B cell (primary cell): ENCODE measurements around the gene HES6. TPM values are rescaled to one million over a fixed set of nuclear protein-coding genes. Genes with fewer than 3 reads are reported as not detected.
A peak's percentile ranks its signal among the peaks of the same experiment; 100 is the strongest.

Experiments used
- ATAC-seq: fragments of 200-7000 bp; cut with Tn5 transposase; one replicate; pipeline ENCODE4 v1.10.0; 2021; ENCODE audit warnings: low read depth, mild to moderate bottlenecking, moderate number of reproducible peaks, moderate library complexity
- CTCF ChIA-PET: fragments of 350-600 bp; sonication (Branson Sonifier 250); formaldehyde crosslinking; loops from one replicate; lab custom pipeline; 2021; ENCODE audit warnings: antibody characterized with exemption, inconsistent platforms; lab: Charles Lee
- POLR2A ChIA-PET: fragments of 350-600 bp; sonication (Branson Sonifier 250); formaldehyde crosslinking; loops from one replicate; lab custom pipeline; 2021; ENCODE audit warnings: antibody characterized with exemption; lab: Charles Lee
- DNase-seq: peaks from one replicate; pipeline ENCODE4 v3.0.0; 2013
- H2AFZ ChIP-seq: 2 replicates; pipeline ENCODE4 v1.6.1; 2012; ENCODE audit warnings: mild to moderate bottlenecking, low read depth, low read length; ENCODE audit not compliant: insufficient read depth, poor library complexity, severe bottlenecking
- H3K27ac ChIP-seq, 2 donors: 1 replicate in 1 of 2; 2 replicates in 1 of 2; pipeline ENCODE4 v1.5.1; 2012 to 2013; ENCODE audit warnings: low read length in 2 of 2, mild to moderate bottlenecking in 2 of 2, moderate library complexity in 1 of 2
- H3K27me3 ChIP-seq, 4 experiments: fragments of 200-600 bp in 1 of 4; sonication (generic) in 1 of 4; replicated peaks in 1 of 4; 1 replicate in 2 of 4; 2 replicates in 2 of 4; pipeline versions ENCODE4 v1.6.1 to v1.7.0; 2013 to 2016; ENCODE audit warnings: low read length in 3 of 4, mild to moderate bottlenecking in 2 of 4, mixed read lengths in 1 of 4, moderate library complexity in 1 of 4; ENCODE audit not compliant: insufficient read depth in 4 of 4, control insufficient read depth in 3 of 4; ENCODE audit errors: control extremely low read depth in 1 of 4
- H3K36me3 ChIP-seq, 2 experiments: replicated peaks in 1 of 2; 1 replicate in 1 of 2; 2 replicates in 1 of 2; pipeline versions ENCODE4 v1.6.1 to v1.7.1; 2013; ENCODE audit warnings: low read length in 1 of 2; ENCODE audit not compliant: insufficient read depth in 2 of 2, control insufficient read depth in 1 of 2; ENCODE audit errors: control extremely low read depth in 1 of 2, extremely low read depth in 1 of 2
- H3K4me1 ChIP-seq, 2 donors: fragments of 200-600 bp in 1 of 2; sonication (generic) in 1 of 2; 1 replicate in 1 of 2; 2 replicates in 1 of 2; pipeline versions ENCODE4 v1.5.1 to v1.6.1; 2013 to 2017; ENCODE audit warnings: low read length in 2 of 2; ENCODE audit not compliant: control insufficient read depth in 2 of 2, insufficient read depth in 2 of 2
- H3K4me2 ChIP-seq: replicated peaks from 2 replicates; pipeline ENCODE3; 2012; ENCODE audit warnings: mild to moderate bottlenecking, low read depth, low read length; ENCODE audit not compliant: poor library complexity, severe bottlenecking
- H3K4me3 ChIP-seq, 5 experiments: fragments of 200-600 bp in 1 of 5; sonication (generic) in 1 of 5; 1 replicate in 3 of 5; 2 replicates in 2 of 5; pipeline versions ENCODE4 v1.5.1 to v1.7.0; 2011 to 2016; ENCODE audit warnings: low read length in 4 of 5, mild to moderate bottlenecking in 4 of 5, low read depth in 2 of 5, control low read depth in 1 of 5, moderate library complexity in 1 of 5; ENCODE audit not compliant: insufficient read depth in 1 of 5; ENCODE audit errors: control extremely low read depth in 1 of 5, extremely low read depth in 1 of 5
- H3K79me2 ChIP-seq: fragments of 200-600 bp; sonication (generic); one replicate; pipeline ENCODE4 v1.6.0; 2016; ENCODE audit warnings: low read length; ENCODE audit not compliant: control insufficient read depth, insufficient read depth
- H3K9ac ChIP-seq: fragments of 200-600 bp; sonication (generic); 2 replicates; pipeline ENCODE4 v1.6.1; 2017; ENCODE audit warnings: mild to moderate bottlenecking, low read length, moderate library complexity
- H3K9me3 ChIP-seq, 3 donors: one replicate each; pipeline versions ENCODE4 v1.6.1 to v1.7.1; 2013; ENCODE audit warnings: low read length in 2 of 3; ENCODE audit not compliant: control insufficient read depth in 2 of 3, insufficient read depth in 1 of 3; ENCODE audit errors: control extremely low read depth in 1 of 3
- H4K20me1 ChIP-seq: 2 replicates; pipeline ENCODE4 v1.6.0; 2012; ENCODE audit warnings: mild to moderate bottlenecking, low read length; ENCODE audit not compliant: insufficient read depth, control insufficient read depth, poor library complexity, severe bottlenecking
- H3K27ac Mint-ChIP-seq: one replicate; pipeline ENCODE4 v1.8.0; 2021; ENCODE audit warnings: mixed read lengths
- H3K27me3 Mint-ChIP-seq: one replicate; pipeline ENCODE4 v1.8.0; 2021; ENCODE audit warnings: mixed read lengths
- H3K4me1 Mint-ChIP-seq: one replicate; pipeline ENCODE4 v1.8.0; 2021; ENCODE audit warnings: mixed read lengths
- H3K4me3 Mint-ChIP-seq: one replicate; pipeline ENCODE4 v1.8.0; 2021; ENCODE audit warnings: mixed read lengths
- H3K9me3 Mint-ChIP-seq: one replicate; pipeline ENCODE4 v1.8.0; 2022; ENCODE audit warnings: mixed read lengths; ENCODE audit not compliant: insufficient read depth
- EZH2 ChIP-seq: IDR thresholded peaks from 2 replicates; pipeline ENCODE4 v1.6.1; 2012; ENCODE audit warnings: borderline replicate concordance, low read depth, mild to moderate bottlenecking, moderate library complexity, low read length; ENCODE audit not compliant: insufficient read depth, poor library complexity, severe bottlenecking
- WGBS: methylation state at CpG from one replicate; pipeline ENCODE4 v1.1.5; 2013; ENCODE audit warnings: missing lambda C conversion rate; ENCODE audit not compliant: insufficient coverage; 5-methylcytosine and 5-hydroxymethylcytosine counted together
- intact Hi-C: fragments of 100-400 bp; cut with micrococcal nuclease; formaldehyde crosslinking; loops from one replicate; pipeline ENCODE4 v1.10.0; 2022
- polyA plus RNA-seq: library from polyadenylated mRNA; depleted of rRNA; stranded (reverse); fragments of >200 nt; gene quantifications from 2 replicates; pipeline ENCODE4 v1.2.3, GENCODE V29; 2012
- total RNA-seq, 2 donors: library from RNA; stranded (reverse); fragments of 120-200 nt in 1 of 2; gene quantifications; 1 replicate in 1 of 2; 2 replicates in 1 of 2; pipeline versions ENCODE4 v1.2.3 to v1.2.4, GENCODE V29; 2013 to 2022
- TF ChIP-seq, protein P1 (sequence below): fragments of 200-600 bp; IDR thresholded peaks from one replicate; pipeline ENCODE4 v1.8.0; 2022; ENCODE audit warnings: antibody characterized with exemption, mild to moderate bottlenecking

The HES6 gene
- total and polyA plus RNA-seq, 2 donors (not counting 1 experiment from before 2014, with no cell fraction given): 6.5 to 14.3 TPM

GRCh38 chr2:238224356-238225035, 15.3 kb downstream of the HES6 start:
- POLR2A ChIA-PET: no interaction called here
- Histone ChIP-seq H3K4me3 (no peak overlapping the region), H3K27ac (no peak overlapping the region), H3K27me3 (no peaks in the 10 kb centered on the region), H3K79me2 (no peaks in the 10 kb centered on the region), H3K9me3 (peaks cover 0 to 6% (median 0%) of the 10 kb centered on the region in 3 donors), H4K20me1 (no peaks in the 10 kb centered on the region), H3K4me2 (no peak overlapping the region), H2AFZ (no peak overlapping the region), H3K9ac (no peak overlapping the region), H3K4me1 (no peaks in the 10 kb centered on the region), H3K36me3 (peaks cover 0 to 2% of the 10 kb centered on the region in 2 experiments)
- no peak overlapping the region for H3K27ac Mint-ChIP-seq
- TF ChIP-seq EZH2: no peak
- TF ChIP-seq, protein P1, sequence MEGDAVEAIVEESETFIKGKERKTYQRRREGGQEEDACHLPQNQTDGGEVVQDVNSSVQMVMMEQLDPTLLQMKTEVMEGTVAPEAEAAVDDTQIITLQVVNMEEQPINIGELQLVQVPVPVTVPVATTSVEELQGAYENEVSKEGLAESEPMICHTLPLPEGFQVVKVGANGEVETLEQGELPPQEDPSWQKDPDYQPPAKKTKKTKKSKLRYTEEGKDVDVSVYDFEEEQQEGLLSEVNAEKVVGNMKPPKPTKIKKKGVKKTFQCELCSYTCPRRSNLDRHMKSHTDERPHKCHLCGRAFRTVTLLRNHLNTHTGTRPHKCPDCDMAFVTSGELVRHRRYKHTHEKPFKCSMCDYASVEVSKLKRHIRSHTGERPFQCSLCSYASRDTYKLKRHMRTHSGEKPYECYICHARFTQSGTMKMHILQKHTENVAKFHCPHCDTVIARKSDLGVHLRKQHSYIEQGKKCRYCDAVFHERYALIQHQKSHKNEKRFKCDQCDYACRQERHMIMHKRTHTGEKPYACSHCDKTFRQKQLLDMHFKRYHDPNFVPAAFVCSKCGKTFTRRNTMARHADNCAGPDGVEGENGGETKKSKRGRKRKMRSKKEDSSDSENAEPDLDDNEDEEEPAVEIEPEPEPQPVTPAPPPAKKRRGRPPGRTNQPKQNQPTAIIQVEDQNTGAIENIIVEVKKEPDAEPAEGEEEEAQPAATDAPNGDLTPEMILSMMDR: no peak
- ATAC-seq (no peak), DNase-seq (no peak)
- H3K9me3 Mint-ChIP-seq: no peaks in the 10 kb centered on the region
- intact Hi-C loops: no loop called here
- CTCF ChIA-PET: no interaction called here
- H3K4me3 Mint-ChIP-seq: no peak overlapping the region
- H3K4me1 Mint-ChIP-seq: no peaks in the 10 kb centered on the region
- H3K27me3 Mint-ChIP-seq: peaks cover 6% of the 10 kb centered on the region
- 97% methylated on average over 27 of the region's 29 CpGs for WGBS

- no peaks in the 10 kb centered on the region for H4K20me1 ChIP-seq
- peaks cover under 1% of the 10 kb centered on the region for H3K27me3 Mint-ChIP-seq
- no peaks in the 10 kb centered on the region for H3K4me1 ChIP-seq
- POLR2A ChIA-PET: no interaction called here
- DNase-seq: no peak
- H3K79me2 ChIP-seq: no peaks in the 10 kb centered on the region
- H3K4me1 Mint-ChIP-seq: no peaks in the 10 kb centered on the region
- H3K36me3 ChIP-seq: peaks cover 0 to 2% of the 10 kb centered on the region in 2 experiments
- WGBS: 81% methylated on average over 22 of the region's 23 CpGs
- H3K27ac ChIP-seq: no peak overlapping the region
- CTCF ChIA-PET: no interaction called here
- H3K4me3 ChIP-seq: no peak overlapping the region
- H3K27ac Mint-ChIP-seq: no peak overlapping the region
- H3K4me3 Mint-ChIP-seq: no peak overlapping the region
- peak overlapping the region; percentile 19 for H3K4me2 ChIP-seq
- no peak overlapping the region for H3K9ac ChIP-seq
- H3K27me3 ChIP-seq: peaks cover 0 to 11% (median 4%) of the 10 kb centered on the region in 4 experiments
- ATAC-seq: peak; percentile 36
- no peaks in the 10 kb centered on the region for H3K9me3 Mint-ChIP-seq
- H2AFZ ChIP-seq: no peak overlapping the region
- intact Hi-C loops: no loop called here
- TF ChIP-seq, protein P1: no peak
- TF ChIP-seq EZH2: no peak
- peaks cover 0 to 4% (median 0%) of the 10 kb centered on the region in 3 donors for H3K9me3 ChIP-seq
Measured at GRCh38 chr2:238220892-238221521, 18.8 kb downstream of the HES6 start.
